SK-N-SH treated with all-trans-retinoic acid at 6 μM for 48 hours (cell line): ENCODE measurements around the gene RASGEF1C.

Experiments
- ATAC-seq: fragments of 200-7000 bp; cut with Tn5 transposase; 3 replicates; pipeline ENCODE4 v1.9.1; 2020; ENCODE audit warnings: mild to moderate bottlenecking, moderate library complexity
- CSDC2 ChIP-seq: fragments of 250-450 bp; sonication (Bioruptor Pico); IDR thresholded peaks from 2 replicates; pipeline ENCODE4 v1.5.0; 2020; ENCODE audit warnings: mild to moderate bottlenecking, moderate library complexity
- CSRNP3 ChIP-seq: fragments of 250-450 bp; sonication (Bioruptor Pico); IDR thresholded peaks from 2 replicates; pipeline ENCODE4 v1.5.1; 2021; ENCODE audit warnings: mild to moderate bottlenecking, moderate library complexity
- ESRRG ChIP-seq: fragments of 250-450 bp; sonication (Bioruptor Pico); IDR thresholded peaks from 2 replicates; pipeline ENCODE4 v1.6.1; 2021; ENCODE audit warnings: mild to moderate bottlenecking
- GLIS3 ChIP-seq: fragments of 250-450 bp; sonication (Bioruptor Pico); IDR thresholded peaks from 2 replicates; pipeline ENCODE4 v1.5.0; 2020; ENCODE audit warnings: mild to moderate bottlenecking, moderate library complexity
- ISL1 ChIP-seq: fragments of 250-450 bp; sonication (Bioruptor Pico); IDR thresholded peaks from 2 replicates; pipeline ENCODE4 v2.1.2; 2022; ENCODE audit warnings: mild to moderate bottlenecking, moderate library complexity
- OSR1 ChIP-seq: fragments of 250-450 bp; sonication (Bioruptor Pico); IDR thresholded peaks from 2 replicates; pipeline ENCODE4 v1.8.0; 2022; ENCODE audit warnings: moderate library complexity, mild to moderate bottlenecking, inconsistent platforms
- PATZ1 ChIP-seq: fragments of 250-450 bp; sonication (Bioruptor Pico); IDR thresholded peaks from 2 replicates; pipeline ENCODE4 v1.8.0; 2020; ENCODE audit warnings: mild to moderate bottlenecking, moderate library complexity, borderline replicate concordance
- POU6F1 ChIP-seq: fragments of 250-450 bp; sonication (Bioruptor Pico); IDR thresholded peaks from 2 replicates; pipeline ENCODE4 v1.8.0; 2021; ENCODE audit warnings: low read depth, mild to moderate bottlenecking, moderate library complexity, borderline replicate concordance
- PPARA ChIP-seq: fragments of 250-450 bp; sonication (Bioruptor Pico); IDR thresholded peaks from 2 replicates; pipeline ENCODE4 v1.5.0; 2020; ENCODE audit warnings: mild to moderate bottlenecking, borderline replicate concordance
- RARB ChIP-seq: fragments of 250-450 bp; sonication (Bioruptor Pico); IDR thresholded peaks from 2 replicates; pipeline ENCODE4 v1.8.0; 2021; ENCODE audit warnings: mild to moderate bottlenecking, moderate library complexity
- SNAI2 ChIP-seq: fragments of 250-450 bp; sonication (Bioruptor Pico); IDR thresholded peaks from 2 replicates; pipeline ENCODE4 v1.5.0; 2020; ENCODE audit warnings: mild to moderate bottlenecking, moderate library complexity
- TCF4 ChIP-seq: fragments of 250-450 bp; sonication (Bioruptor Pico); IDR thresholded peaks from 2 replicates; pipeline ENCODE4 v1.8.0; 2021; ENCODE audit warnings: mild to moderate bottlenecking, moderate library complexity, borderline replicate concordance
- TOX ChIP-seq: fragments of 250-450 bp; sonication (Bioruptor Pico); IDR thresholded peaks from 2 replicates; pipeline ENCODE4 v1.8.0; 2021; ENCODE audit warnings: mild to moderate bottlenecking, moderate library complexity, borderline replicate concordance
- ZC3H10 ChIP-seq: fragments of 250-450 bp; sonication (Bioruptor Pico); IDR thresholded peaks from 2 replicates; pipeline ENCODE4 v1.5.1; 2021; ENCODE audit warnings: mild to moderate bottlenecking, moderate library complexity
- ZFP3 ChIP-seq: fragments of 250-450 bp; sonication (Bioruptor Pico); IDR thresholded peaks from 2 replicates; pipeline ENCODE4 v1.5.0; 2020; ENCODE audit warnings: mild to moderate bottlenecking, moderate library complexity
- ZFP30 ChIP-seq: fragments of 450-650 bp; formaldehyde crosslinking; IDR thresholded peaks from 2 replicates; pipeline ENCODE4 v1.5.0; 2022; ENCODE audit warnings: mild to moderate bottlenecking, moderate library complexity
- ZNF565 ChIP-seq: fragments of 450-650 bp; formaldehyde crosslinking; conservative IDR thresholded peaks from 2 replicates; pipeline ENCODE4 v1.5.0; 2020; ENCODE audit warnings: low read depth, mild to moderate bottlenecking, moderate library complexity
- ZNF8 ChIP-seq: fragments of 450-650 bp; formaldehyde crosslinking; IDR thresholded peaks from 2 replicates; pipeline ENCODE4 v1.5.0; 2020; ENCODE audit warnings: mild to moderate bottlenecking, moderate library complexity
- TF ChIP-seq, protein P1 (sequence below): fragments of 250-450 bp; sonication (Bioruptor Pico); IDR thresholded peaks from 2 replicates; pipeline ENCODE4 v1.5.1; 2020; ENCODE audit warnings: low read depth, mild to moderate bottlenecking, moderate library complexity
- TF ChIP-seq, protein P2 (sequence below): fragments of 250-450 bp; sonication (Bioruptor Pico); IDR thresholded peaks from 2 replicates; pipeline ENCODE4 v1.5.0; 2020; ENCODE audit warnings: mild to moderate bottlenecking, moderate library complexity

The RASGEF1C gene

GRCh38 chr5:180159756-180160155 is 49.3 kb downstream of the RASGEF1C start (continued):
- TF ChIP-seq, protein P1, sequence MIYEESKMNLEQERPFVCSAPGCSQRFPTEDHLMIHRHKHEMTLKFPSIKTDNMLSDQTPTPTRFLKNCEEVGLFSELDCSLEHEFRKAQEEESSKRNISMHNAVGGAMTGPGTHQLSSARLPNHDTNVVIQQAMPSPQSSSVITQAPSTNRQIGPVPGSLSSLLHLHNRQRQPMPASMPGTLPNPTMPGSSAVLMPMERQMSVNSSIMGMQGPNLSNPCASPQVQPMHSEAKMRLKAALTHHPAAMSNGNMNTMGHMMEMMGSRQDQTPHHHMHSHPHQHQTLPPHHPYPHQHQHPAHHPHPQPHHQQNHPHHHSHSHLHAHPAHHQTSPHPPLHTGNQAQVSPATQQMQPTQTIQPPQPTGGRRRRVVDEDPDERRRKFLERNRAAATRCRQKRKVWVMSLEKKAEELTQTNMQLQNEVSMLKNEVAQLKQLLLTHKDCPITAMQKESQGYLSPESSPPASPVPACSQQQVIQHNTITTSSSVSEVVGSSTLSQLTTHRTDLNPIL (CRISPR knock-in tag): no peak
- TF ChIP-seq, protein P2, sequence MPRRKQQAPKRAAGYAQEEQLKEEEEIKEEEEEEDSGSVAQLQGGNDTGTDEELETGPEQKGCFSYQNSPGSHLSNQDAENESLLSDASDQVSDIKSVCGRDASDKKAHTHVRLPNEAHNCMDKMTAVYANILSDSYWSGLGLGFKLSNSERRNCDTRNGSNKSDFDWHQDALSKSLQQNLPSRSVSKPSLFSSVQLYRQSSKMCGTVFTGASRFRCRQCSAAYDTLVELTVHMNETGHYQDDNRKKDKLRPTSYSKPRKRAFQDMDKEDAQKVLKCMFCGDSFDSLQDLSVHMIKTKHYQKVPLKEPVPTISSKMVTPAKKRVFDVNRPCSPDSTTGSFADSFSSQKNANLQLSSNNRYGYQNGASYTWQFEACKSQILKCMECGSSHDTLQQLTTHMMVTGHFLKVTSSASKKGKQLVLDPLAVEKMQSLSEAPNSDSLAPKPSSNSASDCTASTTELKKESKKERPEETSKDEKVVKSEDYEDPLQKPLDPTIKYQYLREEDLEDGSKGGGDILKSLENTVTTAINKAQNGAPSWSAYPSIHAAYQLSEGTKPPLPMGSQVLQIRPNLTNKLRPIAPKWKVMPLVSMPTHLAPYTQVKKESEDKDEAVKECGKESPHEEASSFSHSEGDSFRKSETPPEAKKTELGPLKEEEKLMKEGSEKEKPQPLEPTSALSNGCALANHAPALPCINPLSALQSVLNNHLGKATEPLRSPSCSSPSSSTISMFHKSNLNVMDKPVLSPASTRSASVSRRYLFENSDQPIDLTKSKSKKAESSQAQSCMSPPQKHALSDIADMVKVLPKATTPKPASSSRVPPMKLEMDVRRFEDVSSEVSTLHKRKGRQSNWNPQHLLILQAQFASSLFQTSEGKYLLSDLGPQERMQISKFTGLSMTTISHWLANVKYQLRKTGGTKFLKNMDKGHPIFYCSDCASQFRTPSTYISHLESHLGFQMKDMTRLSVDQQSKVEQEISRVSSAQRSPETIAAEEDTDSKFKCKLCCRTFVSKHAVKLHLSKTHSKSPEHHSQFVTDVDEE (CRISPR knock-in tag): no peak
- no peak for TF ChIP-seq SNAI2 (CRISPR knock-in tag)
- no peak for TF ChIP-seq ESRRG (CRISPR knock-in tag)

DNA sequence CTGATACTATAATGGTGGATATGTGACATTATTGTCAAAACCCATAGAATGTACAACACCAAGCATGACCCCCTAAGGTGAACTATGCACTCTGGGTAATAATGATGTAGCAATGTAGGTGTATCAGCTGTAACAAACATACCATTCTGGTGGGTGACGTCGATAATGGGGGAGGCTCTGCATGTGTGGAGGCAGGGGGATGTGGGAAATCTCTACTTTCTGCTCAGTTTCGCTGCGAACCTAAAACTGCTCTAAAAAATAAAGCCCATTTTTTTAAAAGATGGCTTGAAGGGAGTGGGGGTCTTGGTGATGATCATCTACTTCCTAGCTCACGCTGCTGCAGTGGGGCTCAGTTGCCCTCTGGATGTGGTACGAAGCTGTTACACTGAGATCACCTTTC is 51.1 kb downstream of the RASGEF1C start:
- ATAC-seq: no peak
- TF ChIP-seq TOX (CRISPR knock-in tag) (no peak), ZFP3 (no peak)

GRCh38 chr5:180156141-180156540 is 52.9 kb downstream of the RASGEF1C start:
- TF ChIP-seq POU6F1 (CRISPR knock-in tag) (no peak), GLIS3 (CRISPR knock-in tag) (no peak), ZFP3 (no peak), CSRNP3 (CRISPR knock-in tag) (no peak), ESRRG (CRISPR knock-in tag) (no peak), ZNF565 (CRISPR knock-in tag) (no peak), PATZ1 (CRISPR knock-in tag) (no peak), ISL1 (CRISPR knock-in tag) (no peak), TOX (CRISPR knock-in tag) (no peak), RARB (no peak), PPARA (CRISPR knock-in tag) (no peak), ZNF8 (CRISPR knock-in tag) (no peak), OSR1 (CRISPR knock-in tag) (no peak)
- TF ChIP-seq, protein P1 (CRISPR knock-in tag): no peak
- TF ChIP-seq, all 23 proteins: peak for 0
- ATAC-seq: no peak

GRCh38 chr5:180155365-180155926 is 53.6 kb downstream of the RASGEF1C start:
- no peak for ATAC-seq
- TF ChIP-seq RARB (no peak), CSDC2 (CRISPR knock-in tag) (no peak), ZC3H10 (no peak), CSRNP3 (CRISPR knock-in tag) (no peak), SNAI2 (CRISPR knock-in tag) (no peak), ZFP3 (no peak), TOX (CRISPR knock-in tag) (no peak), TCF4 (CRISPR knock-in tag) (no peak), POU6F1 (CRISPR knock-in tag) (no peak), ZFP30 (CRISPR knock-in tag) (no peak)
- TF ChIP-seq, protein P1 (CRISPR knock-in tag): no peak
